Right lobe of liver (tissue), 6 donors: ENCODE measurements around the gene C4BPA. TPM values are rescaled to one million over a fixed set of nuclear protein-coding genes. Genes with fewer than 3 reads are reported as not detected.

Experiments
- ATAC-seq, 4 donors: fragments of 200-7000 bp; cut with Tn5 transposase; one replicate each; pipeline ENCODE4 v1.9.1; 2020; ENCODE audit warnings: mild to moderate bottlenecking in 4 of 4, moderate library complexity in 4 of 4
- DNase-seq, 3 donors: peaks; one replicate each; pipeline ENCODE4 v3.0.0-alpha.2; 2020
- H3K27ac ChIP-seq, 3 donors: fragments of 200-600 bp; one replicate each; pipeline ENCODE4 v1.8.0; 2022
- H3K27me3 ChIP-seq, 2 donors: fragments of 200-600 bp; one replicate each; pipeline ENCODE4 v1.8.0; 2022
- H3K36me3 ChIP-seq, 4 donors: fragments of 200-600 bp; sonication (generic) in 1 of 4; one replicate each; pipeline versions ENCODE4 v1.5.1 to v1.8.0; 2017 to 2022; ENCODE audit warnings: control low read depth in 1 of 4
- H3K4me1 ChIP-seq, 4 donors: fragments of 200-600 bp; sonication (generic) in 1 of 4; one replicate each; pipeline versions ENCODE4 v1.5.1 to v1.8.0; 2017 to 2022; ENCODE audit warnings: control low read depth in 1 of 4
- H3K4me3 ChIP-seq, 3 donors: fragments of 200-600 bp; one replicate each; pipeline ENCODE4 v1.8.0; 2022
- H3K9me3 ChIP-seq, 4 donors: fragments of 200-600 bp; sonication (generic) in 1 of 4; one replicate each; pipeline versions ENCODE4 v1.5.1 to v1.8.0; 2017 to 2022; ENCODE audit warnings: control low read depth in 1 of 4
- POLR2A ChIP-seq: fragments of 450-650 bp; IDR thresholded peaks from one replicate; pipeline ENCODE4 v1.6.1; 2017; ENCODE audit warnings: antibody characterized with exemption, mild to moderate bottlenecking
- WGBS: methylation state at CpG from one replicate; pipeline ENCODE4 v1.1.6; 2018; ENCODE audit warnings: low coverage, low lambda C conversion rate; ENCODE audit not compliant: insufficient coverage; ENCODE audit errors: missing lambda C conversion rate; 5-methylcytosine and 5-hydroxymethylcytosine counted together
- intact Hi-C, 2 donors: fragments of 100-400 bp; cut with DNase I; formaldehyde crosslinking; loops; one replicate each; pipeline versions ENCODE4 v1.11.2 to v1.14.1; 2022
- total RNA-seq, 6 experiments: library from RNA; depleted of rRNA in 2 of 6; stranded (reverse); fragments of >200 nt in 2 of 6; fragmentation: NEBNext Ultra II Directional in 3 of 6; extraction: Animal tissue kit (Norgen Biotek cat#: 25700) in 3 of 6; gene quantifications; one replicate each; pipeline versions ENCODE4 v1.1.0 to v1.2.4, GENCODE V29; 2016 to 2023
- TF ChIP-seq, protein P1 (sequence below), 4 donors: fragments of 200-600 bp in 3 of 4; fragments of 450-650 bp in 1 of 4; IDR thresholded peaks; one replicate each; pipeline versions ENCODE4 v1.5.1 to v1.8.0; 2016 to 2022; ENCODE audit warnings: antibody characterized with exemption in 4 of 4, mild to moderate bottlenecking in 2 of 4
- donor health status: DM: no; HTN: yes; CAD: no.
- donor health status: DM: no; HTN: no; CAD: no.
- donor health status: DM: no; HTN: no; CAD: no.
- donor health status: DM: no; HTN: yes; CAD: no.
- donor health status: DM: no; HTN: yes; CAD: no.

Gene C4BPA
- total RNA-seq, 6 experiments from 2014 or later: 746 to 1,325 (median 959) TPM

DNA sequence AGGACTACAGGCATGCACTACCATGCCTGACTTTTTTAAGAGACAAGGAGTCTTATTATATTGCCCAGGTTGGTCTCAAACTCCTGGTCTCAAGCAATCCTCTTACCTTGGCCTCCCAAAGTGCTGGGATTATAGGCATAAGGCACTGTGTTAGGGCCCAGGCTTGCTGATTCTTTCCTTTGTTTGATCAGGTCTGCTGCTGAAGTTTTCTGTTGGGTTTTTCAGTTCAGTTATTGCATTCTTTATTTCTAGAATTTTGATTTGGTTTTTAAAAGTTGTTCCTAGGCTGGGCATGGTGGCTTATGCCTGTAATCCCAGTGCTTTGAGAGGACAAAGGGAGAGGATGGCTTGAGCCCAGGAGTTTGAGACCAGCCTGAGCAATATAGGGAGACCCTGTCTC is 47.9 kb downstream of the C4BPA start:
- Histone ChIP-seq H3K4me3 (no peak overlapping the region), H3K27me3 (no peaks in the 10 kb centered on the region), H3K4me1 (no peaks in the 10 kb centered on the region), H3K27ac (no peak overlapping the region), H3K9me3 (no peaks in the 10 kb centered on the region), H3K36me3 (no peaks in the 10 kb centered on the region)
- DNase-seq (no peak), ATAC-seq (no peak)
- intact Hi-C loops: no loop called here
- no peak for TF ChIP-seq POLR2A
- TF ChIP-seq, protein P1, sequence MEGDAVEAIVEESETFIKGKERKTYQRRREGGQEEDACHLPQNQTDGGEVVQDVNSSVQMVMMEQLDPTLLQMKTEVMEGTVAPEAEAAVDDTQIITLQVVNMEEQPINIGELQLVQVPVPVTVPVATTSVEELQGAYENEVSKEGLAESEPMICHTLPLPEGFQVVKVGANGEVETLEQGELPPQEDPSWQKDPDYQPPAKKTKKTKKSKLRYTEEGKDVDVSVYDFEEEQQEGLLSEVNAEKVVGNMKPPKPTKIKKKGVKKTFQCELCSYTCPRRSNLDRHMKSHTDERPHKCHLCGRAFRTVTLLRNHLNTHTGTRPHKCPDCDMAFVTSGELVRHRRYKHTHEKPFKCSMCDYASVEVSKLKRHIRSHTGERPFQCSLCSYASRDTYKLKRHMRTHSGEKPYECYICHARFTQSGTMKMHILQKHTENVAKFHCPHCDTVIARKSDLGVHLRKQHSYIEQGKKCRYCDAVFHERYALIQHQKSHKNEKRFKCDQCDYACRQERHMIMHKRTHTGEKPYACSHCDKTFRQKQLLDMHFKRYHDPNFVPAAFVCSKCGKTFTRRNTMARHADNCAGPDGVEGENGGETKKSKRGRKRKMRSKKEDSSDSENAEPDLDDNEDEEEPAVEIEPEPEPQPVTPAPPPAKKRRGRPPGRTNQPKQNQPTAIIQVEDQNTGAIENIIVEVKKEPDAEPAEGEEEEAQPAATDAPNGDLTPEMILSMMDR (IDR thresholded peaks at IDR 0.05): no peak

DNA sequence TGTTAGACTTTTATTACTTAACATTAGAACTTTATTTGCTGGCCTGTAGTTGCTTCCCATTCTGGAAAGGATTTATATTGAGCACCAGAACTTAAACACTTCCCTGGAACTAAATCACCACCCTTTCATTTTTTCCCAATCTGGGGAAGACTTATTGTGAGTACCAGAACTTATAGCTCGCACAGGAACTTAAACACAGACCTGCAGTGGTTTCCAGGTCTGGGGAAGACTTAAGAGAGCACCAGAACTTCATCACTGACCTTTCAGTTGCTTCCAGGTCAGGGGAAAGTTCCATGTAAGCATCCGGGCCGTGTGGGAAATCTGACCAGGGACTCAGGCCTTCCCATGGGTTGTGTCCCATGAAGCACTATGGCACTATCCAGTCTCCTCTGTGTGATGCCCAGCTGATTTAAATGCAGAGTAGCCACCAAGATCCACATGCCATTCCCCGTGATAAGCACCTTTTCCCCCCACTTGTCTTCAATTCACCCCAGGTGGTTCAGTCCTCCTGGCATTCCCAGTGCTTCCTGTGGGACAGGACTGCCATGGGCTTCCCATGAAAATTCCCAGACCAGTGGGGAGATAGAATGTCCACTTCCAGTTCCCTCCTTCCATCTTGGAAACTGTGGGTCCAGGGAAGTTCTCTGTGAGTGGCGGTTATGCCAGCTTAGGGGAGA is 48.9 kb downstream of the C4BPA start:
- H3K4me1 ChIP-seq: no peaks in the 10 kb centered on the region
- H3K27ac ChIP-seq: no peak overlapping the region
- WGBS: 92% methylated on average over 4 of the region's 5 CpGs
- ATAC-seq: no peak
- DNase-seq: no peak
- H3K9me3 ChIP-seq: no peaks in the 10 kb centered on the region
- TF ChIP-seq, protein P1 (IDR thresholded peaks at IDR 0.05): no peak
- TF ChIP-seq POLR2A: no peak
- no peaks in the 10 kb centered on the region for H3K36me3 ChIP-seq
- no peak overlapping the region for H3K4me3 ChIP-seq
- intact Hi-C loops: no loop called here
- no peaks in the 10 kb centered on the region for H3K27me3 ChIP-seq

DNA sequence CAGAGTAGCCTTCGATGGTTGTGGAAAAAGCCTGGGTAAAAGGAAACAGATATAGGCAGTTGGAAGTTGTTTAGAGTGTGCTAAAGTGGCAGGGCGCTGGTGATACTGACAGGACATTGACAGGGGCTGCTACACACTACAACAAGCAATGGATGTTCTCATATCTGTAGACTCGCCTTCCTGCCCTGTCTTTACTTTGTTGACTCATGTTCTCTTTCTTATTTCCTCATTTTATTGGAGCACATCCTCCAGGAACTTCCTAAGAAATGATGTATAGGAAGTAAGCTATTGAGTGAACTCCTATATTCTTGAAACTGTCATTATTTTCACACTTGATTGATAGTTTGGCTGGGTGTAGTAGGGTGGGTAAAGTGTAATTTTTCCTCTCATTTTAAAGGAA is 51.0 kb downstream of the C4BPA start:
- Histone ChIP-seq H3K27ac (no peak overlapping the region), H3K4me1 (no peaks in the 10 kb centered on the region), H3K9me3 (no peaks in the 10 kb centered on the region), H3K27me3 (no peaks in the 10 kb centered on the region), H3K36me3 (no peaks in the 10 kb centered on the region), H3K4me3 (no peak overlapping the region)
- no peak for TF ChIP-seq POLR2A
- TF ChIP-seq, protein P1 (IDR thresholded peaks at IDR 0.05): no peak
- WGBS: 22% methylated on average over 2 of the region's 3 CpGs
- peak; percentile 23 to 67 (median 39) for ATAC-seq
- intact Hi-C loops: no loop called here
- DNase-seq: no peak

DNA sequence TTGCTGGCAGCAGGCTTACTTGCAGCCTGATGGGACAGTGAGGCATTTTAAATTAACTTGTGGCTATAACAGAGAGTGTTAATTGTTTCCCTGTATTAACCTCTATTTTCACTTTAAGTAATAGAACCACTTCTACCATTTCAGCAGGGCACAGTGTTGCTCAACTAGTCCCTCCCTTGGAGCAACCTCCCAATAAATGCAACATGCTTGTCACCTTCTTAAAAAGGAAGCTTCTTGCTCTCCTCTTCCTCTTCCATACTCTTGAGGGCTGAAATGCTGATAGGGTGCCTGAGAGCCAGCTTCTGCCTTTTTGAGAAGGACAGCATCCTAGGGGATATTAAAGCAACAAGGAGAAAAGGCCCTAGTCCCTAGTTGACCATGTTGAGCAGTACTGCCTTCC is 52.1 kb downstream of the C4BPA start:
- Histone ChIP-seq H3K27me3 (no peaks in the 10 kb centered on the region), H3K27ac (no peak overlapping the region), H3K9me3 (no peaks in the 10 kb centered on the region), H3K4me3 (no peak overlapping the region), H3K36me3 (no peaks in the 10 kb centered on the region), H3K4me1 (no peaks in the 10 kb centered on the region)
- DNase-seq (no peak), ATAC-seq (peak in 3 of 4 donors; percentile 17 to 70 (median 27))
- intact Hi-C loops: no loop called here
- TF ChIP-seq, protein P1 (IDR thresholded peaks at IDR 0.05): no peak
- no peak for TF ChIP-seq POLR2A

DNA sequence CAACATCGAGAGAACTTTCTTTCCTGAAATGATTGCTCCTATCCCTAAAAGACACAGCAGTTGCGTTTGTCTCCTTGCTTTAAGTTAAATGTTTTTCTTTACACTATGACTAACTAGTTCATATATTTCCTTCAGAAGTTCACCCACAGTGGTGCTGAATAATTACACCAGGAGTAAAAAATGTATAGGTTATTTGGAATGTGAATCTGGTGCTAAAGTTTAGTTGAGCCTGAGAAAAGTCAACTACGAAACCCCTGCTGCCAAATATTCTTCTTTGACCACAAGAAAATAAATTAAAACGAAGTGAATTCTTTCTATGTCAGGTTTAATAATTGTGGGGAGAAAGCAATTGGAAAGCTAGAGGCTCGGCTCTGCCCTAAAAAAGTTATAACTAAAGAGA is 52.8 kb downstream of the C4BPA start:
- intact Hi-C loops: no loop called here

More for the DNA sequence above, 52.8 kb downstream of the C4BPA start:
- Histone ChIP-seq H3K4me3 (no peak overlapping the region), H3K27me3 (no peaks in the 10 kb centered on the region), H3K36me3 (no peaks in the 10 kb centered on the region), H3K4me1 (no peaks in the 10 kb centered on the region), H3K9me3 (no peaks in the 10 kb centered on the region), H3K27ac (no peak overlapping the region)
- TF ChIP-seq, protein P1 (IDR thresholded peaks at IDR 0.05): no peak
- TF ChIP-seq POLR2A: no peak
- WGBS: 79% methylated on average over 5 of the region's 5 CpGs
- no peak for ATAC-seq
- no peak for DNase-seq
